ENCODE measurements around the gene ADAMTS16.

The ADAMTS16 gene

DNA sequence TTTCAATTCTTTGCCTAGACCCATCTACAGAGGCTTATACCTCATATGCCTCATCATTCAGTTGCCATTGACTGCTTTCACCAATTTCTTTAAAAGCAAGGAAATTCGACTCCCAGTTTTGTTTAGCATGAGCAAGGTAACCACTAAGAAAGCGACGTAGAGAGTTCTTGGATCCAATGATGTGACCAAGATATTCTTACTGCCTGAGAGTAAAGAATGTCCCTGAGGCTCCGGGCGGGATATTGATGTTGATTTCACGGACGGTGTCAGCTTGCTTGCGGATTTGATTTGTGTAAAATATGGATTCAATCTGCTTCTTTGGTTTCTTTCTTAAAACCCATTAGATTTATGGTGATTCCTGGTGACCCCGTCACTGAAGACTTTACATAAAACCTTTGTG, 147.3 kb downstream of the ADAMTS16 start:
- no peak for DNase-seq (ENCODE audit: low spot score)

DNA sequence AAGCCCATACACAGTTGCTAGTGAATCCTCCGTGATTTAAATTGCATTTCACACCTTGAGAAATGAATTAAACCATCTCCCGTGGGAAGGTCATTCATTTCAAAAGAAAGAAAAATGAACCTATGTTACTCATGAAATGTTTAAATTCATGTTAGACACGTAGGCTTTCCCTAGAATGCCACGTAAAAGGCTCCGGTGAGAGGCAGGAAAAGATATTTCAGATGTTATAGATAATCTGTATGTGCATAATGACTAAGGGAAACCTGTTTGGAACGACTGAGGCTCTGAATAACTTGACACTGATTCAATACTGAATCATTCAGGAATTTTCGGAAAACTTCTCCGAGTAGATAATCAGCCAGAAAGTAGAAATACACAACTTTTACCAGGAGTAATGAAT, 148.1 kb downstream of the ADAMTS16 start:
- no peak for DNase-seq (ENCODE audit: low spot score)

DNA sequence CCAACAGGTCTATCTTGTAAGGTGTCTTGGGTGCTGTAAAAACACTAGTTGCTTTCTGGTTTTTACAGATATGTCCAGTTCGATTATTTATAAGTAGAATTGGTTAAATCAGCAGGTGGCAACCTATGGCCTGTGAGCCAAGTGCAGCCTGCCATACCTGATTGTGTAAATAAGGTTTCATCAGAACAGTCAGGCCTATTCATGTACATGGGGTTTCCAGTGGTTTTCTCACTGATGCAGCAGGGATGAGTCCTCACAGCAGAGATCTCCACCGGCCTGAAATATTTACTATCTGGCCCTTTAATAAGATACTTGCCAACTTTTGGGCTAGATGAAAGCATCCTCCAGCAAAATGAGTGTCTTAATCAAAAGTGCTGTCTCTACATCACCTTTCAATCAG, 149.4 kb downstream of the ADAMTS16 start:
- no peak for DNase-seq (ENCODE audit: low spot score)

DNA sequence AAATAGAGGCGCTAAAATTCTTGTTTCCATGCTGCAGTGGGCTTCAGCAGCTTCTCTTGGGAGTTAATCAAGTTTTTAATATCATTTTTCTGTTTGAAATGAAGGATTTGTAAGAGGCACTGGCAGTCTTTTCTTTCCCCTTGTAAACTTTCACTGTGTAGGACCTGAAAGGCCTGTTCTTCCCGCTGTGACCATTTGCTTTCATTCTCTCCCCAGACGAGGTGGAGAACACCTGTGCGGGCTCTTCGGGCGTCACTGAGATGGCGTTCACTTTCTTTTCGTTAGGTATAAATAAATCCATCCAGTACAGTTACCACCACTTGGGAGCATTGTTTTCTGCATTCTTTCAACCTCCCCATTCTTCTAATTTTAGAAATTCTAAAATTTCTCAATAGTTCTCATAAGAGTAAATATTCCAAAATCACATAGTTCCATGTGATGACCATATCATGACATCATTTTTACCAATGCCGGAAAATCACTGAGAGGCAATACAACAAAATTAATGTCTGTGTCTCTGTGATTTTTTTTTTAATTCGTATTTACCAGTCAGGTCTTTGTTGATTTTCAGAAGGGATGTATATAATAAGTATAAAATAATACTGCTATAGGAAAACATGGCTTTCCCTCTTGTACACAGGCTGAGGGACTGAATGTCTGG, 150.7 kb downstream of the ADAMTS16 start:
- DNase-seq (ENCODE audit: low spot score), result no peak

DNA sequence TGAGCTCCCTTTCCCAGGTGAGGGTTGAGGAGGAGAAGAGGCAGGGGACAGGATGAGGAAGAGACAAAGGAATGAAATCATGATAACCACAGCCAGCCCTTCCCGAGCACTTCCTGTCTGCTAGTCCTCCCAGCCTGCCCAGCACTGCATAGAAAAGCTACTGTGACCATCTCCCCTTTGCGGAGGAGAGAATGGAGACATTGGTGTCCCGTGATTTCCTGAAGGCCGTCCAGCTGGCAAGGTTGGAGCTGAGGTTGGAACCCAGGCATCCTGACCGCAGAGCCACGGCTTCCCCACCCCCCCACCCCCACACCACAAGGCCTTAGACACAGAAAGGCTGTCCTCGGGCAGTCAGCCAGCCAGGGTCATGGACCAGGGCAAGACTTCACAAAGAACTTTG, 151.2 kb downstream of the ADAMTS16 start:
- no peak for DNase-seq (ENCODE audit: low spot score)

DNA sequence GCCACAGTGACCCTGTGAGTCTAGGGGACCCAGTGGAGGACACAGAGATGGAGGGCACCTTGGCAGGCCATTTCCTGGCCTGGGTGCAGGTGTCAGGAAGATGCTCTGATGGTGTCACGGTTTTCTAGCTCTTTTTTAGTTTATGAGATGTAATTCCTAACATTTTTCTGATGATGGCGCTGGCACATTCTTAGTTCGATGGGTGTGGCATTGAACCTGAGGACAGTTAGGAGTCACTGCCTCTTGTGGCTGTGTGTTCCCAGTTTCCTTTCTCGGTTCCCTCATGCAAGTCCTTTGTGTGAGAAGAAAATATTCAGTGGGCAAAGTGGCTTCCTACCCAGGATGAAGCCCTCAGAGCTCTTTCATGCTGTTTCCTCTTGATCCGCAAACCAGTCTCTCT, 152.9 kb downstream of the ADAMTS16 start:
- no peak for DNase-seq (ENCODE audit: low spot score)

DNA sequence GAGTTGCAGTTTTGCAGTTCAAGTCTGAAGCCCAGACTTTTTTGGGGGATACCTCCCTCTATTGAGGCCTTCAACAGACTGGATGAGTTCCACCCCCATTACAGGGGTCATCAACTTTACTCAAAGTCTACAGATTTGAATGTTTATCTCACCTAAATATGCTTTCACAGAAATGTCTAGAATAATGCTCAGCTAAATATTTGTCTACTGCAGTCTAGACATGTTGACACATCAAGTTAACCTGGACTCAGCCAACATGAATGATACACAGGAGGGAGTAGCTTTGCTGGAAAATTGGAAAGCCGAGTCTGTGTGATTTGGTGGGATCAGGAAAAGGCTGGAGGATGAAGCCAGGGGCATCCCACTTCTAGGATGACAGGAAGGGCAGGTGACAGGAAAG, 154.3 kb downstream of the ADAMTS16 start:
- no peak for DNase-seq (ENCODE audit: low spot score)

DNA sequence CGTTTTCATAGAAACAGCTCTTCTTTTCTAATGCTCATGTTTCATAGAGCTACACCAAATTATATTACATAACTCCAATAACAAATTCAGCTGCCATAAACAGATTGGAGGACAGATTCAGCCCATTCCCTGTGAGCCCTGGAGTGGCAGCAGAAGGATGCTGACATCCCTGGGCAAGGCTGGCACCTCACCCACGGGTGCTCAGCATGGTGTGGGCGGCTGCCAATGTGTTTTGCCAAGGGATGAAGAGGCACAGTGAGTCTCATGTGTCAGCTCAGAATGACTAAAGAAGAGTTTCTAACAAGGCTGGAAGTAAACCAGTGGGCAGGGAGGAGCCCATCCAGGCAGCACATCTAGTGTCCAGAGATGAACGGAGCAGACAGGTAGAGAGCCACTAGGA, 155.2 kb downstream of the ADAMTS16 start:
- DNase-seq (ENCODE audit: low spot score), result no peak

DNA sequence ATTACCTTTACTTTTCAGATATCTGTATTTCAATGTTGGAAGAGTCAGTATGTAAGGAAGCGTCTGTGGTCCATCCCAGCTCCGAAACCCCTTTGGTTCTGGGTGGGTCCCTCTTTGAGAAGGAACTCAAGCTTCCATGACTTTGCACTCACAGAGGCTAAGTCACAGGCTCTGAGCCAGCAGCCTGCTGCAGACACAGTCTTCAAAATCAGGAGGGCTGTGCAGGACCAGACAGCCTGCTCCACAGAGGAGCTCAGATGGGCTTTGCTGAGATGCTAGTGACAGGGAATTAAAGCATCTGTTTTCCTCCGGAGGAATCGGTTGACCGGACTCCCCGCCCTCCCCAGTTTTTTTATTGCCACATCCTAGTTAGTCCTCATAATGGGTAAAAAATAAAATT, 155.9 kb downstream of the ADAMTS16 start:
- DNase-seq (ENCODE audit: low spot score), result no peak

DNA sequence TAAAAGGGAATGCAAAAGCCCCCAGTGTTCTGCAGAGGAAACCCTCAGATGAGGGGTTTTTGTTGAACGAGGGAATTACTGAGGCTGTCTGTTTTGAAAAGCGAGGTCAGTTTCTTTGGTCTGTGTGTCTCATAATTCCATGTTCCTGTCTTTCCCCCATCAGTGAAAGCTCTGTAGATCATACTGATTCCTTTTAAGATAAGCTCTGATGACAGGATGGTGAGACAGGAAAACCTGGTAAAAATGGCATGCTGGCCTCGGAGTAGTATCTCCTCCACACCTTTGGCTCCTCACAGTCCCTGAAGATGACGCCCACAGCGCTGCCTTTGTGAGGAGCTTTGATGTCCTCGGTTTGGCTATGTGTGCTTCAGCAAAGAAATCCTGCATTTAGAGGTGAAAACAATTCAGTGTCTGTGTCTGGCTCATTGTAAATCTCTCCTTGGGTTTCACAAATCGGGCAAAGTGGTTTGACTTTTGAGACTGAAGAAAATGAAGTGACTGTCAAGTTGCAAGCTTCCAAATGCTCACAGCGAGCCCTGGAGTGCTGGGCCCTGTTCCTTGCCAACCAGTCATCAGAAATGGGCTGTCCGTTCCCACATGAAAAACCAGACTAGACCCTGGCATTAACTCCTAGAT, 157.4 kb downstream of the ADAMTS16 start:
- no peak for DNase-seq (ENCODE audit: low spot score)

DNA sequence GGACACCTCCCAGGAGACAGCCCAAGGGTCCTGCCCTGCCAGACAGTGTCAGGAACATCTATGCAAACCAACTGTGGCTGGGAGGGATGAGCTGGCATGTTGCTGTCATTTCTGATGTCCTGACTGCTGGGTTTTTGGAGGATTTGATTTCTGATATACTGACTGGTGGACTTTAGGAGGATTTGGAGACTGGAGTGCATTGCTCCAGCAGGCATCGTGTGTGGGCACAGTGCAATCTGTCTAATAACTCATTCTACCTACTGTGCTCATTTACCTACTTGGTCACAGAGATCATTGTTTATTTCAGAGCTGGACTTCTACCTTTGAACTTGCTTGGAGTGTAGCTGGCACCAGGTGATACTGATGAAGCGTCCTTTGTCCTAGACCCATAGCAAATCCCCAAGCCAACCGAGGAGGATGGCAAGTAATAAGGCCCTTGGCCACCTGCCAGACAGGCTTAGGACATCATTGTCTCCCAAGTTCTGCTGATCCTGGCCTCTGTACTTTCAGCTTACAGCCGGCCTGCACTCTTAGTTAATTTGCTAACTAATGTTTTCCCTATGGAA, 158.0 kb downstream of the ADAMTS16 start:
- DNase-seq (ENCODE audit: low spot score), result no peak

DNA sequence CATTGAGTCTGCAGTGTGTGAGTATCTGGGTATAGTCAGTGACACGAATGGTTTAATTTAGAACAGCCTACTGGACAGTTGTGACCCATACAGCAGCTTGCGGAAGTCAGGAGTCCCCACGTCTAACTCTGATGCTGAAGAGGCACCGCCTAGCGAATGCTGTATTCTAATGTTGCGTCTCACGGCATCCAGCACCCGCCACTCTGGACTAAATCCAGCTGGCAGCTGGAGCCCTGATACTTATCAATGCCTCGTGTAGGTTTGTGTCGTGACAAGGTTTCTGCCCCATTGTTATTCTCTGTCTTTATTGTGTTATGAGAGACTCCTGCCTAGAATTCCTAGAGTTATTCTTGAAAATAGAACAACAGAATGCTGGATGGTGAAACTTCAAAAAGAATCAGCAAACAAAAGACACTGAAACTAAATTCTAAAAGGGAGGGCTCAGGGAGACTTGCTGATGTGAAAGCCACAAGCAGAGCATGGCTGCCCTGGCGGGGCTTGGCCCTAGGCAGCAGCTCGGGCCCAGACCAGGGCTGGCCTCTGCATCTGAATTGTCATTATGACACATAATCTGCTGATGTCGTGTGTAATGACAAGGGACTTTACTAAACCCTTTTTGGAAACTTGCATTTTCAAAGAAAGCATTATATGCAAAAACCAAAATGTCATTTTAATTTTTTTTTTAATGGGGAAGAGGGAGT, 158.9 kb downstream of the ADAMTS16 start:
- DNase-seq (ENCODE audit: low spot score), result no peak

DNA sequence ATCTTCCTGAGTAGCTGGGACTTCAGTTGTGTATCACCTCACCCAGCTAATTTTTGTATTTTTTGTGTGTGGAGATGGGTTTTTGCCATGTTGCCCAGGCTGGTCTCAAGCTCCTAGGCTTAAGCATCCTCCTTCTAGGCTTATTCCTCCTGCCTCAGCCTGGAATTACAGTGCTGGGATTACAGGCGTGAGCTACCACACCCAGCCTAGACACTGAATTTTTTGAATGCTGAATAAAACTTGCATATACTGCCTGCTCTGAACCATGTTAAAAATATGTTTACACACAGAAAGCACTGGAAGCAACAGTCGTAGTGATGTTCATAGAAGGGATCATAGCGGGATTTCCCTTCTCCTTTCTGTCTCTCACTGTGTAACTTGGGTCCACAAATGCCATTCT, 161.0 kb downstream of the ADAMTS16 start:
- no peak for DNase-seq (ENCODE audit: low spot score)

DNA sequence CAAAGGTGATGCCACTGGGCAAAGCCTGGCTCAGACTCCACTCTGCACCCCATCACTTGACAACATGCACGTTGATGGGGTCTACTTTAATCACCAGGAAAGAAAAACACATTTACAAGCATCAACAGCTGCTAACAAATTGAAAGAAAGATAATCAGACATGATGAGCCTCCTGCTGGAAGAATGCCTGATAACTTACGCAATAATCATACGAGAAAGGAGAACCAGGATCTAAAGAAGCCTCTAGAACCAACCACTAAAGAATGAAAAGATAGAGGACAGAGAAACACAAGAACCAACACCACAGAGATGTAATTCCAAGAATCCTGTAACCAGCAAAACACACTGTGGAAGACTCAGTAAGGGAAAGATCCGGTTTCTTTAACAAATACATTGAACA, 162.1 kb downstream of the ADAMTS16 start:
- DNase-seq (ENCODE audit: low spot score), result no peak

DNA sequence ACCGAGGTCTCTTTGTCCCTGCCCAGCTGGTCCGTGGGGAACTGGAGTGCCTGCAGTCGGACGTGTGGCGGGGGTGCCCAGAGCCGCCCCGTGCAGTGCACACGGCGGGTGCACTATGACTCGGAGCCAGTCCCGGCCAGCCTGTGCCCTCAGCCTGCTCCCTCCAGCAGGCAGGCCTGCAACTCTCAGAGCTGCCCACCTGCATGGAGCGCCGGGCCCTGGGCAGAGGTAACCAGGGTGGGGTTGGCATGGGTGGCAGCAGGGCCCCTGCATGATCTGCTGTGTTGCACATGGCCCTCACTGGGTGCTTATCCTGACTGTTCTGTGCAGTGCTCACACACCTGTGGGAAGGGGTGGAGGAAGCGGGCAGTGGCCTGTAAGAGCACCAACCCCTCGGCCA, 163.1 kb downstream of the ADAMTS16 start:
- no peak for DNase-seq (ENCODE audit: low spot score)

DNA sequence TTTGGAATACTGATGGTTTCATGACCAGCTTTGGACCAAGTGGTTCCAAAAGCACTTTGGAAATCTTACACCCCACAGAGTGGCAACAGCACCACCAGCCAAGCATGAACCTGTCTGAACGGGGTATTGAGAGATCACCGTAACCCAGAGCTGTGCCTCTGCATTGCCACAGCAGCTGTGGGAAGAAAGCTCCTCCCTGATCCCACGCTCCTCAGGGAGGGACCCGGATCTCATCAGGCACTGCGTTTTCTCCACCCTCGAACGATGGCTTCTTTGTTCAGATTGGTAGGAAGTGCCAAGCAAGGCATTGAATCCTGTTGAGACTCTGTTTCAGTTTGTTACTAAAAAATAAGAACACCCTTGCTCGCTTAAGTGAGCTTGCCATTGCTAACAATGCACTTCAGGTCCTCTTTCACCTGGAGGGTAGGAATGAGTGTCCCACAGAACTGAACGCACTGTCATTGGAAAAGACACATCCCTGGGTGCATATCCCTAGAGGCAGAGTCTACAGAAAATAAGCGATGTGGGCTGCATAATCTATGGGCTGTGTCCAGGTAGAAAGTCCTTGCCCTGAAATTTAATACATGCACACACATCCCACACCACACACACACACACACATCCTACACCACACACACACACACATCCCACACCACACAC, 164.4 kb downstream of the ADAMTS16 start:
- no peak for DNase-seq (ENCODE audit: low spot score)

DNA sequence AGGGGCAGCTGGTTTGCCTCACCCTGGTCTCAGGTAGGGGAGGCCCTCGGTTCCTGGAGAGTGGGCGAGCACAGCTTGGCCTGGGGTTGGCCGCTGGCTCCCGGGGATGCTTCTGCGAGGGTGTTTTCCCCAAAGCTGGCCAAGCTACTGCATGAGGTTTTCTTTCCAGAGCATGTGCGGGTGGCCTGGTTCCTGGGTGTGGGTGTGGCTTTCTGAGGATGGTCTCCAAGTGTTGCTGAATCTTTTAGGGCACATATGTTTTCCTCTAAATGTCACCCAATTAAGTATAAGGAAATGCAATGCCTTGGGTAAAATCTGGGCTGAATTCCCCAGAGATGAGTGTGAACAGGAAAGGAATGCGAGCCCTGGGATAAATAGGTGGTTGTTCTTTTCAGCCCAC, 166.6 kb downstream of the ADAMTS16 start:
- no peak for DNase-seq (ENCODE audit: low spot score)

DNA sequence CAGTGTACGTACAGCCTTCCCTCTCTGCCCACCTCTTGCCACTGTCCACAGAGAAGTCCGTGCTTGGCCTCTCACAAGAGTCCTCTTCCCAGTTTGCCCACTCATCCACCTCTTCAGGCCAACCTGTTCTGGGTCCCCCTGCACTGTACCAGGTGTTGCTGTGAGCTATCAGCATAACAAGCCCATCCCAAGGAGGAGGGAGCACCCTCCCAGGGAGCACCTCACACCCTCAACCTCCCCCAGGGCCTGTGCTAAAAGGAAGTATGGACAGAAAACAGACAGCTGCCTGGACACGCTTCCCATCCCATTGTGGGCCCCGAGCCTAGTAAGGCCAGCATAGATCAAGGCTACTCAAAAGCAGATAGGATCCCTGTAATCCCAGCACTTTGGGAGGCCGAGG, 168.2 kb downstream of the ADAMTS16 start:
- no peak for DNase-seq (ENCODE audit: low spot score)

DNA sequence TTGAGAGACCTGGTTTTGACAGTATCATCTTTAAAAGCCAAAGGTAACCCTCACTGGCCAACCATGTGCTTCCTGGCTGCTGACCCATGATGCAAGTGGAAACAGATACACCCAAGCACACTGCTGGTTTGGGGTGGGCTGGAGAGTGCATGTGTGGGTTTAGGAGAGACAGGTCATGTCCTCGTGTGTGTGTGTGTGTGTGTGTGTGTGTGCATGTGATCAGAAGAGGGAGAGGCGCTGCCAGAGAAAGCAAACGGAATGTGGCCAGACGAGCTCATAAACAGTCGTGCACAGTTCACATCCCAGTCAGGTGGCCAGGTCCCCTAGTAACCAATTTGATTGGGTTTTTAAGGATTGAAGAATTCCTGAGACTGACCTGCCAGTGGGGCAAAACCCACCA, 169.5 kb downstream of the ADAMTS16 start:
- no peak for DNase-seq (ENCODE audit: low spot score)

DNA sequence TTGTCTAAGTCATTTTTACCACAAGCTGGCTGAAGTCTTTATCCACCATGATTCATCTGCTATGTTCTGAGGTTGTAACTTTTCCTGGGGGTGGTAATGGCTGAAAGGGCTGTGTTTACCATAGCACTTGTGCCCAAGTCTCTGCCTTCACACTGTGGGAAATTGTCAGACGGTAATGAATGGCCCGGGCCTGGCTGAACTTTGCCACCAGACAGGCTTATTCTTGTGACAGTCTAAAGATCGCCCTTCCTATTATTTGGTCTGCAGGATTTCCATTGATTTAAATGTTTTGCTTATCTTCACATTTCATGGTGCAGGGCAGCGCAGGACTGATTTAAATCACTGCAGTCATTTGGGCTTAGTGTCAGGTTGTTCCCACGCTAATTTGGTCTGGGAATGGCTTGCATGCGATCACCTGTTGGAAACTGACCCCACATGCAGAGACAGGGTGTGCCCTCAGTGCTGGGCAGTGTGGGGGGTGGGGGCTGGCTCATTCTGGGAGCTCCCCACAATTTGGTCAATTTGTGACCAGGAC, 173.0 kb downstream of the ADAMTS16 start:
- DNase-seq (ENCODE audit: low spot score), result no peak

DNA sequence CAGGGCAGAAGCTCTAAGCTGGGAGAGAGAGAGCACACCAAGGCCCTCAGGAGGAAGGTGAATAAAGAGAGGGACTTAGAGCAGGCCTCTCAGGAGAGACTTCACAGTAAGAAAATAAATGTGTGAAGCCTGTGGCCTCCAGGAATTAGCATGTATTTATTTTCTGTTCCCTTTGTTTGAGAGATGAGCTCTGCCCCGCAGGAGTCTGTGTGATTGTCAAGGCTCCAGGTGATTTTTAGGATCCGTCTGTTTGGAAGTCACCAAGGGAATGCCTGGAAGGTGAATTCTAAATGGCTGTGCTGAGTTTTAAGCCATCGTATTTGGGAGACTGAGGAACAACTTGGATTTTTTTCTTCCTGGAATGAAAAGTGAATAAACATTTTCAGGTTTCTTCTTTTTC, 174.0 kb downstream of the ADAMTS16 start:
- no peak for DNase-seq (ENCODE audit: low spot score)

DNA sequence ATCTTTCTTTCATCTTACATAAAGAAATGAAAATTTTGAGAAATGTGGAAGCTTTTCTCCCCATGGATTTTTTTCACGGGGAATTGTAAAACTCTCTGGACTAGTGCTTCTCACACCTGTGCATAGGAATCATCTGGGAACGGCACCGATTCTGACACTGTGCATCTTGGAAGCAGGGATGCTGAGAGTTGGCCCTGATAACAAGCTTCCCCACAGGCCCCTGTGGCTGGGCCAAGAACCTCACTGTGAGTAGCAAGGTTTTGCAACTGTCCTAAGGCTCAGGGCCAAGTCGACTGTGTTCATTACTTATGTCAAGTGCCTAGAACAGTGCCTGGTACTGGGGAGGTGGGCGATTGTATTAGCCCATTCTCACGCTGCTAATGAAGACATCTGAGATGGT, 174.5 kb downstream of the ADAMTS16 start:
- no peak for DNase-seq (ENCODE audit: low spot score)

All from hematopoietic multipotent progenitor cell treated with erythropoietin and hydrocortisone succinate and interleukin-3 and kit ligand, for 17 days (in vitro differentiated cells).